ENCODE data around the gene ADARB2.

The ADARB2 gene

GRCh38 chr10:1190791-1191490 lies 546.4 kb downstream of the ADARB2 start:
- no peak for DNase-seq

DNA sequence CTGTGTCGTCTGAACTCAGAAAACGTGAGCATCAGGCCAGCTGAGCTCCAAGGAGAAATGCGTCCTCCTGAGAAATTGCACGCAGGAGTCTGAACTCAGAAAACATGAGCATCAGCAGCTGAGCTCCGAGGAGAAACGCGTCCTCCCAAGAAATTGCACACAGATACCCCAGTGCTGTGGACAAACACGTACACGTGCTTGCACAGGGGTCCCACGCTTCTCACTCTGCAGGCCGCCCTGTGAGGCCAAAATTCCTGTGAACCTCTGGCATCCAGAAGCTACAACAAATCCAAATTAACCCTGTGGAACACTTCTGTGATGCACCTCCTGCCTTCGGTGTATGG lies 547.3 kb downstream of the ADARB2 start:
- no peak for DNase-seq

GRCh38 chr10:1189166-1190051 lies 547.9 kb downstream of the ADARB2 start:
- no peak for DNase-seq

GRCh38 chr10:1188558-1189135 lies 548.7 kb downstream of the ADARB2 start:
- DNase-seq, result no peak

DNA sequence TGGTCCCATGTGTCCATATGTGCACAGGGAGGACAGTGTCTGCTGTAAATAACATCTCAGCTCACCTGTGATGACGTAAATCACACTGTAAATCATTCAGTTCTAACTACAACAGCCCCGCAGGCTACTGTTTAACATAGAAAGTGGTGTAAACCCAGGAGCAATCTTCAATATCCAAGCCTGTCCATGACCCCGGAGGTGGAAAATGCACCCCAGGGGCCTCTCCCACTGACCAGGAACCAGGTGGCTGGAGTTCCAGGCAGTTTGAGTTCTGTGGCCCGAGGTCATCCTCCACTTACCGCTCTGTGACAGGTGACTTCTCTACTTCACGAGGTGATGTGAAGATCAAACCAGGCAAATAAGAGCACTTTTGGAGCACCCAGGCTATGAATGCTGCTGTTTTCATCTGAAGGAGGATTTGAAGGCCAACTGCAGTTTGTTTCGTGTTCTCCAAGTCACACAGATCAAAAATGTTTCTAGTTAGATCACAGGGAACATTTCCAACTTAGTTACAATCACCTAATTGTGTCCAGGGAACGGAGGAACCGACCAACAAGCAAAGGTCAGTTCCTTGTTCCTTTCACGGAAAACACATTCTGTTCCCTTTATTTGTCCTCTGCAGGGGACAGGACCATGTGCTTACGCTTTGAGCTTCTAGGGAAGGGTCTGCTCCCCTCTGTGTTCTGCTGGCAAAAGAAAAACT lies 549.3 kb downstream of the ADARB2 start:
- no peak for DNase-seq

- no peak for DNase-seq
Observed at GRCh38 chr10:1187151-1187854, 550.0 kb downstream of the ADARB2 start.

DNA sequence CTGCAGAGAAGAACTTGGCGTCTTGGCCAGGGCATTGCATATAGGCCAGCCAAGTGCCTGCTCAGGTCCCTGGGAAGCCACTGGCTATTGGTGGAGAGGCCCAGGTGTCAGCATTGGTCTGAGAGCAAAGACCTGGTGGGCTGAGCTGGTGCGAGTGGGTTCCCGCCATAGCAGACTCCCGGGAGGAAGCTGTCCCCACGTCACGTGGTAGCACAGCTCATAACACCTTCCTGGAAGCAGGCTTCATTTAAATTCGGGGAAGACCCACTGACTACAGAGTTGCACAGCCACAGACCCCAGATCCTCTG lies 550.7 kb downstream of the ADARB2 start:
- DNase-seq, result no peak

GRCh38 chr10:1185911-1186682 lies 551.2 kb downstream of the ADARB2 start:
- no peak for DNase-seq

DNA sequence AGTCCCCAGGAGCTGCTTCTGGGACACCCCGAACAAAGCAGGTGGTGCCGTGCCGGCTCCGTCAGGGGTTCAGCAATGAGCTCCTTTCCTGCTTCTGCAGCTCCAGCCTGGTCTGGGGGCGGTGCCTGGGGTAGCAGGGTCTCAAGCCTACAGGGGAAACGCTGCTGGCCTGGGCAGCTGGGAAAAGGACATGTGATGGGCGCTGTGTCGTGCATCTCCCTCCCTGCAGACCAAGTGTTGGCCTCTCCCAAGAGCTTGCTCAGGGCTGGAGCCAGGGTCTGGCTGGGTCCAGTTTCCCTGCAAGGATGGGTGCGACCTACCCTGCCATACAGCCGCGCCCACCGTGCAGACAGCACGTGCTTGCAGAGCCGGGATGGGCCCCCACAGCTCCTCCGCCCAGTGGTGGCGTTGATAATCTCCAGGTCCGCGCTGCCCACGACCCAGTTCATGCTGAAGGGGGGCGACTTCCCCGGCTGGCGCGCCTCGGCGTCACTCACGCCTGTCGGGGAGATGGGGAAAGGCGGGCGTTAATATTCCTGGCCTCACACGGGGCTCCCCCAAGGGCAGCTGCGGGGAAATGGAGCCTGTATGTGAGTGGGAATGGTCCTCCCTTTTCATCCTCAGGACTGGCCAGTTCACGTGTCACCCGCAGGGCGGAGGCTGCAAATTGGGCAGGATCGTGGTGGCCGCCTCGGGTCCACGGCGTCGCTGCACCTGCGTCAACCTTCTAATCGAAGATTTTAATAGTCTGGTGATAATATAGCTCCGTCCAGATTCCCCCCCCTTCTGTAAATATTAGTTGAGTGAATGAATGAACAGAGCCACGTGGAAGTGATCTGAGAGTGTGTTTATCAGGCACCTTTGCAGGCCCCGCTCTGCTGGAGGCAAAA lies 552.5 kb downstream of the ADARB2 start:
- no peak for DNase-seq

DNA sequence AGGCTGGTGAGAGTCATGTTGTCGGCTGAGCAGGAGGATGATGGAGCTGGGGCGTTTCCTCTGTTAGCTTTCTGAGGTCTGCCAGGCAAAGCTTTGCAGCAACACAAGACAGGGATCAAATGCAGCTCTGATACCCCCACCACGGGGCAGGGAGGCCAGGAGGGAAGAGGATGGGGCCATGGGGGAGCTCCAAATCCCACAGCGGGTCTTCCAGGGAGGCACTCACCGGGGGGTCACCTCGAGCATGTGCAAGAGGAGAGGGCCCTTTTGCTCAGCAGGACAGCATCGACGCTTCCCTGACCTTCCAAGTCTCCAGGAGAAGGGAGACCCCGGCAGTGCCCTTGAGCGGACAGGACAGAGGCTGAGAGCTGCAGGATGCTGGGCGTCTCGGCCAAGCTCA lies 553.6 kb downstream of the ADARB2 start:
- DNase-seq, result no peak

GRCh38 chr10:1183033-1183396 lies 554.3 kb downstream of the ADARB2 start:
- DNase-seq, result no peak

- no peak for DNase-seq
Observed at GRCh38 chr10:1182280-1183032, 554.9 kb downstream of the ADARB2 start.

GRCh38 chr10:1180836-1181235 lies 556.5 kb downstream of the ADARB2 start:
- no peak for DNase-seq

GRCh38 chr10:1180071-1180730 lies 557.1 kb downstream of the ADARB2 start:
- no peak for DNase-seq

GRCh38 chr10:1179346-1180070 lies 557.8 kb downstream of the ADARB2 start:
- no peak for DNase-seq

GRCh38 chr10:1178506-1178905 lies 558.8 kb downstream of the ADARB2 start:
- no peak for DNase-seq

DNA sequence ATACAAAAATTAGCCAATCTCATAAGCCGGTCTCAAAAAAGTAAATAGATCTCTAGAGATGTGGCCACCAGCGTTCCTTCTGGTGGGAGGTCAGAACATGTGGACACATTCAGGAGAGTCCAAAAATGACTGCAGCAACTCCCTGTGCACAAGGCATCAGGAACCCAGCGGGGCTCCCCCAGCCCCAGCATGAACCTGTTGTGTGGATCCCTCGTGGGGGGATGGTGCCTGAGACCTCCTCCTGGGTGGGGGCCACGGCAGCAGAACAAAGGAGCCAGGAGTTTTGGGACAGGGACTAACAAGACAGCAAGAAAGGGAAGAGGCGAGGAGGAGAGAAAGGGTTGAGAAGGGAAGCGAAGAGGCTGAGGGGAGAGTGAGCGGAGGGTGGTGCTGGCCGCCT lies 559.4 kb downstream of the ADARB2 start:
- DNase-seq, result no peak

DNA sequence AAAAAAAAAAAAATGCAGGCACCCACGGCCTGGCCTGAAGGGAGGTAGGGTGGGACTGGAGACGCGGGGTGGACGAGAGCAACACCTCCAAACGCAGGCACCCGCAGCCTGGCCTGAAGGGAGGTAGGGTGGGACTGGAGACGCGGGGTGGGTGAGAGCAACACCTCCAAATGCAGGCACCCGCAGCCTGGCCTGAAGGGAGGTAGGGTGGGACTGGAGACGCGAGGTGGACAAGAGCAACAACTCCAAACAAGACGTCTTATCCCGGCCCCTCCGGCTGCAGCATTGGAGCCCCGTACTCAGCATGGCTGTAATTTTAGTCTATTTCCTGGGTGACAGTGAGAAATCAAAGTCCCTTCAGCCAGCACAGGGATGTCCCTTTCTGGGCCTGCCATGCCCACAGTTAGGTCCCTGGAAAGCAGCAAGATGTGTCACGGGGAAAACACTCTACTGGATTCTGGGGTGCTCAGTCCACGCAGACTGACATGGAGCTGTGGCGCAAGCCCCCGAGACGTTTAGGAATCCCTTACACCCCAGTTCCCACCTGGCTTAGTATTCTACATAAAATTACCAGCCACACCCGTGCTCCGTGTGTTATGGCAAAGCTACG lies 561.3 kb downstream of the ADARB2 start:
- no peak for DNase-seq

GRCh38 chr10:1174022-1174421 lies 563.3 kb downstream of the ADARB2 start:
- DNase-seq, result no peak
